Aortic smooth muscle cell (primary cell): ENCODE measurements around the gene TCEAL8. TPM values are rescaled to one million over a fixed set of nuclear protein-coding genes. Genes with fewer than 3 reads are reported as not detected.

ENCODE experiments used
- total RNA-seq: library from RNA; depleted of rRNA; stranded (reverse); fragments of >200 nt; gene quantifications from 2 replicates; pipeline ENCODE4 v1.2.3, GENCODE V29; 2014

TCEAL8 gene
- total RNA-seq: 115 and 131 TPM in 2 replicates

GRCh38 chrX:103254921-103255493 lies at the start of gene TCEAL8:
Gene TCEAL8, minus strand, starts transcription at chrX:103255155. Its CDS starts 1,176 bp downstream, at chrX:103253979.

DNA sequence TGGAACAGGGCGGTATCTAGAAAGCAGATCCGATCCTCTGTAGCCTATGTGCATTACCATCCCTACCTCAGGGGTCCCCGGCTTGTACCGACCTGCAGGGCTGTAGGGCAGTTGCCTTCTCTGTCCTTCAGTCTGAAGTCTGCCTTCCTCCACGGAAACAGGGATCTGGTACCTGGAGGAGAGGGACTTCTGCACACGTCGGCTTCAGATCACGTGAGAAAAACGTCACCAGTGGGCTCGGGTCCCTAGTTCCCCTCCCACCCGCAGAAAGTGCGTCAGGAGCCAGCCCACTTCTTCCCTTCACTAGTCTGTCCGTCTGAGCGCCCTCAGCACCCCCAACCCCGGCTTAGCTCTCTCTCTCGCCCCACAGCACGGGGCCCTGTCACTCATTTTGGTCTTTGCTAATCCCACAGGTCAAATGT lies 21.6 kb upstream of the TCEAL8 start, which contains the start of gene TCEAL5:
TSS of gene TCEAL5 (minus strand) at position 170 of the 422 bp plus-strand sequence. CDS start 2,187 bp downstream, outside the sequence.

GRCh38 chrX:103214870-103215424 lies 40.0 kb downstream of the TCEAL8 start, which contains the start of gene BEX4:
Gene BEX4, plus strand, starts transcription at chrX:103215108. Its CDS starts 1,046 bp downstream, at chrX:103216154.

Other genes with a start within 250 kb of the TCEAL8 start
- not detected in 2 replicates for gene BEX1, start 191.0 kb downstream of the TCEAL8 start, total RNA-seq
- not detected in 2 replicates for gene NXF3, start 162.0 kb downstream of the TCEAL8 start, total RNA-seq
- gene BEX4, start 40.0 kb downstream of the TCEAL8 start, total RNA-seq: 12.2 and 12.6 TPM in 2 replicates
- not detected in 2 replicates for gene TCEAL5, start 21.6 kb upstream of the TCEAL8 start, total RNA-seq
- 0.68 and 0.79 TPM in 2 replicates for gene BEX2, start 55.8 kb upstream of the TCEAL8 start, total RNA-seq
- 25.2 and 27.7 TPM in 2 replicates for gene TCEAL7, start 75.1 kb upstream of the TCEAL8 start, total RNA-seq
- gene TCEAL9, start 101.4 kb upstream of the TCEAL8 start, total RNA-seq: 184 and 202 TPM in 2 replicates
- 344 and 392 TPM in 2 replicates for gene BEX3, start 121.4 kb upstream of the TCEAL8 start, total RNA-seq